GM12878 (cell line): ENCODE measurements around the gene CLSTN2. TPM values are rescaled to one million over a fixed set of nuclear protein-coding genes. Genes with fewer than 3 reads are reported as not detected.

Experiments
- ATAC-seq: fragments of 200-7000 bp; cut with Tn5 transposase; 3 replicates; pipeline ENCODE4 v1.9.1; 2020; ENCODE audit warnings: mild to moderate bottlenecking, moderate library complexity
- BruUV-seq: library from RNA; stranded (reverse); fragments of 400-500 nt; replicated peaks from 2 replicates; lab custom pipeline; 2021; lab: Mats Ljungman, UMichigan
- CTCF ChIA-PET: fragments of 300-600 bp; sonication (Branson Sonifier 250); formaldehyde crosslinking; extraction: SDS; loops from one replicate; lab custom pipeline; 2021; ENCODE audit warnings: inconsistent platforms; lab: Yijun Ruan, JAX
- POLR2A ChIA-PET: fragments of 350-600 bp; formaldehyde crosslinking; extraction: SDS; loops from one replicate; lab custom pipeline; 2021; ENCODE audit warnings: inconsistent platforms; lab: Charles Lee
- RAD21 ChIA-PET: fragments of 300-600 bp; sonication (Branson Sonifier 250); formaldehyde crosslinking; loops from one replicate; lab custom pipeline; 2023; ENCODE audit warnings: antibody characterized with exemption; ENCODE audit not compliant: unreplicated experiment; lab: Charles Lee
- SMC1A ChIA-PET: fragments of 300-600 bp; sonication (Branson Sonifier 250); formaldehyde crosslinking; loops from one replicate; lab custom pipeline; 2023; ENCODE audit not compliant: unreplicated experiment, uncharacterized antibody; lab: Charles Lee
- DNase-seq: peaks from one replicate; pipeline ENCODE4 v3.0.0-alpha.2; 2011; ENCODE audit warnings: low read depth, low spot score
- FAIRE-seq: peaks from 3 replicates; lab custom pipeline; 2011; peaks lifted over from hg19 to GRCh38; lab: Jason Lieb, UNC
- H2AFZ ChIP-seq: 2 replicates; pipeline ENCODE4 v1.6.0; 2011; ENCODE audit warnings: low read depth, low read length, control low read depth; ENCODE audit not compliant: control insufficient read depth
- H3K27ac ChIP-seq: 2 replicates; pipeline ENCODE4 v1.5.1; 2011; ENCODE audit warnings: control low read depth; ENCODE audit not compliant: control insufficient read depth, insufficient read depth
- H3K27me3 ChIP-seq, 2 experiments: replicated peaks in 1 of 2; 2 replicates each; pipeline versions ENCODE4 v1.6.0 to v1.6.1; 2011; ENCODE audit warnings: low read length in 1 of 2; ENCODE audit not compliant: control insufficient read depth in 2 of 2, insufficient read depth in 2 of 2
- H3K36me3 ChIP-seq, 2 experiments: 2 replicates each; pipeline ENCODE4 v1.5.1; 2011; ENCODE audit warnings: low read length in 1 of 2; ENCODE audit not compliant: control insufficient read depth in 2 of 2, insufficient read depth in 2 of 2
- H3K4me1 ChIP-seq: 2 replicates; pipeline ENCODE4 v1.6.1; 2011; ENCODE audit warnings: mild to moderate bottlenecking, low read length, moderate library complexity, mixed read lengths; ENCODE audit not compliant: control insufficient read depth, insufficient read depth
- H3K4me2 ChIP-seq: 2 replicates; pipeline ENCODE4 v1.6.0; 2011; ENCODE audit warnings: control low read depth; ENCODE audit not compliant: control insufficient read depth, insufficient read depth
- H3K4me3 ChIP-seq: fragments of 200-600 bp; sonication (generic); 2 replicates; pipeline ENCODE4 v1.5.1; 2016
- H3K79me2 ChIP-seq: 2 replicates; pipeline ENCODE4 v1.6.0; 2011; ENCODE audit warnings: low read length; ENCODE audit not compliant: control insufficient read depth, insufficient read depth
- H3K9ac ChIP-seq: 2 replicates; pipeline ENCODE4 v1.8.0; 2011; ENCODE audit warnings: low read length, control low read depth, mixed read lengths; ENCODE audit not compliant: control insufficient read depth, insufficient read depth
- H3K9me3 ChIP-seq: replicated peaks from 3 replicates; pipeline ENCODE4 v1.5.1; 2011; ENCODE audit warnings: mild to moderate bottlenecking, low read length; ENCODE audit not compliant: control insufficient read depth, insufficient read depth
- H4K20me1 ChIP-seq: 2 replicates; pipeline ENCODE4 v1.6.0; 2011; ENCODE audit not compliant: control insufficient read depth, insufficient read depth
- CBX5 ChIP-seq: sonication (generic); IDR thresholded peaks from 2 replicates; pipeline ENCODE4 v1.6.1; 2016; ENCODE audit warnings: low read depth, moderate library complexity, mild to moderate bottlenecking, inconsistent platforms
- E2F8 ChIP-seq: fragments of 450-650 bp; IDR thresholded peaks from 2 replicates; pipeline ENCODE4 v1.6.1; 2018; ENCODE audit warnings: mild to moderate bottlenecking, low read depth, moderate library complexity; ENCODE audit not compliant: partially characterized antibody
- IKZF1 ChIP-seq: fragments of 450-650 bp; conservative IDR thresholded peaks from 2 replicates; pipeline ENCODE4 v1.6.1; 2017; ENCODE audit warnings: antibody characterized with exemption, mild to moderate bottlenecking
- MXI1 ChIP-seq: fragments of 150-350 bp; IDR thresholded peaks from 2 replicates; pipeline ENCODE4 v1.6.1; 2011; ENCODE audit warnings: low read depth, mild to moderate bottlenecking, inconsistent platforms, low read length, improper control_type of control experiment
- NFIC ChIP-seq: IDR thresholded peaks from 2 replicates; pipeline ENCODE4 v1.6.1; 2012; ENCODE audit warnings: low read depth, mild to moderate bottlenecking, inconsistent platforms, low read length, moderate library complexity
- NFXL1 ChIP-seq: fragments of 450-650 bp; IDR thresholded peaks from 2 replicates; pipeline ENCODE4 v1.6.1; 2017; ENCODE audit warnings: antibody characterized with exemption, mild to moderate bottlenecking, borderline replicate concordance
- WGBS: methylation state at CpG from one replicate; pipeline ENCODE4 v1.1.6; 2016; ENCODE audit warnings: low lambda C conversion rate; ENCODE audit not compliant: insufficient replicate concordance, insufficient coverage; ENCODE audit errors: missing lambda C conversion rate; 5-methylcytosine and 5-hydroxymethylcytosine counted together
- in situ Hi-C: fragments of 300-500 bp; cut with MboI; formaldehyde crosslinking; loops from 9 replicates; pipeline ENCODE4 v1.14.3; 2018; ENCODE audit warnings: mixed read lengths
- intact Hi-C: fragments of 100-400 bp; cut with micrococcal nuclease; formaldehyde crosslinking; loops from one replicate; pipeline ENCODE4 v1.14.2; 2022; ENCODE audit not compliant: unreplicated experiment
- polyA plus RNA-seq, 11 experiments: library from polyadenylated mRNA; depleted of rRNA in 4 of 11; unstranded in 6 of 11; stranded (reverse) in 5 of 11; fragments of >200 nt; fragmentation: Nextera tagmentation in 4 of 11; fragmentation: Illumina TruSeq in 1 of 11; extraction: Ambion mirVana in 4 of 11; extraction: Trizol in 1 of 11; gene quantifications; 1 replicate in 1 of 11; 2 replicates in 10 of 11; pipeline versions ENCODE4 v1.2.1 to v1.2.3, GENCODE V29; 2011 to 2016; ENCODE audit warnings: inconsistent platforms in 2 of 11, missing spikeins in 2 of 11, low read depth in 1 of 11
- total RNA-seq, 4 experiments: library from RNA; depleted of rRNA in 3 of 4; stranded (reverse); fragments of >200 nt in 3 of 4; fragmentation: Illumina TruSeq in 1 of 4; extraction: Trizol in 1 of 4; gene quantifications; 2 replicates each; pipeline versions ENCODE4 v1.2.1 to v1.2.3, GENCODE V29; 2013 to 2021
- TF ChIP-seq, protein P1 (sequence below): IDR thresholded peaks from 2 replicates; pipeline ENCODE4 v1.6.1; 2011; ENCODE audit warnings: low read depth, mild to moderate bottlenecking, low read length, moderate library complexity, borderline replicate concordance; ENCODE audit errors: extremely low read depth

CLSTN2 gene
- total and polyA plus RNA-seq, 10 of the 15 experiments (the other 5 are each of a cell fraction or from before 2014, with no cell fraction given), result under 0.01 to 0.10 (median under 0.01) TPM; not detected in 5

- CTCF ChIA-PET, result no interaction called here
- no peak for FAIRE-seq
Observed at GRCh38 chr3:140358686-140359085, 423.7 kb downstream of the CLSTN2 start.

More at GRCh38 chr3:140358686-140359085, 423.7 kb downstream of the CLSTN2 start:
- no peak for TF ChIP-seq IKZF1
- TF ChIP-seq CBX5, result no peak
- no peak for TF ChIP-seq E2F8
- no peak for TF ChIP-seq NFXL1
- TF ChIP-seq, protein P1, sequence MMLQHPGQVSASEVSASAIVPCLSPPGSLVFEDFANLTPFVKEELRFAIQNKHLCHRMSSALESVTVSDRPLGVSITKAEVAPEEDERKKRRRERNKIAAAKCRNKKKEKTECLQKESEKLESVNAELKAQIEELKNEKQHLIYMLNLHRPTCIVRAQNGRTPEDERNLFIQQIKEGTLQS, result no peak
- no peak for TF ChIP-seq MXI1
- TF ChIP-seq NFIC, result no peak
- ChIA-PET SMC1A (no interaction called here), POLR2A (no interaction called here), RAD21 (no interaction called here)
- in situ Hi-C loops, result no loop called here
- BruUV-seq, result no TSS peak
- intact Hi-C loops, result no loop called here
- H3K4me1 ChIP-seq, result no peaks in the 10 kb centered on the region
- peaks cover 0 to 2% of the 10 kb centered on the region in 2 experiments; a peak in 1 of 4 replicates for H3K27me3 ChIP-seq
- H4K20me1 ChIP-seq, result no peaks in the 10 kb centered on the region
- H3K4me2 ChIP-seq, result no peak overlapping the region
- H3K79me2 ChIP-seq, result no peaks in the 10 kb centered on the region
- no peak overlapping the region for H2AFZ ChIP-seq
- no peak overlapping the region for H3K27ac ChIP-seq
- H3K9ac ChIP-seq, result no peak overlapping the region
- 0% methylated on average over 3 of the region's 3 CpGs for WGBS
- H3K4me3 ChIP-seq, result no peak overlapping the region
- no peak for ATAC-seq
- H3K36me3 ChIP-seq, result no peaks in the 10 kb centered on the region
- no peak for DNase-seq
- no peaks in the 10 kb centered on the region for H3K9me3 ChIP-seq
